GM12878 (cell line): ENCODE measurements around the gene PDE12. TPM values are rescaled to one million over a fixed set of nuclear protein-coding genes. Genes with fewer than 3 reads are reported as not detected.

ENCODE experiments used
- ATAC-seq: fragments of 200-7000 bp; cut with Tn5 transposase; 3 replicates; pipeline ENCODE4 v1.9.1; 2020; ENCODE audit warnings: mild to moderate bottlenecking, moderate library complexity
- BruUV-seq: library from RNA; stranded (reverse); fragments of 400-500 nt; replicated peaks from 2 replicates; lab custom pipeline; 2021; lab: Mats Ljungman, UMichigan
- CTCF ChIA-PET: fragments of 300-600 bp; sonication (Branson Sonifier 250); formaldehyde crosslinking; extraction: SDS; loops from one replicate; lab custom pipeline; 2021; ENCODE audit warnings: inconsistent platforms; lab: Yijun Ruan, JAX
- POLR2A ChIA-PET: fragments of 350-600 bp; formaldehyde crosslinking; extraction: SDS; loops from one replicate; lab custom pipeline; 2021; ENCODE audit warnings: inconsistent platforms; lab: Charles Lee
- RAD21 ChIA-PET: fragments of 300-600 bp; sonication (Branson Sonifier 250); formaldehyde crosslinking; loops from one replicate; lab custom pipeline; 2023; ENCODE audit warnings: antibody characterized with exemption; ENCODE audit not compliant: unreplicated experiment; lab: Charles Lee
- SMC1A ChIA-PET: fragments of 300-600 bp; sonication (Branson Sonifier 250); formaldehyde crosslinking; loops from one replicate; lab custom pipeline; 2023; ENCODE audit not compliant: unreplicated experiment, uncharacterized antibody; lab: Charles Lee
- DNase-seq: peaks from one replicate; pipeline ENCODE4 v3.0.0-alpha.2; 2011; ENCODE audit warnings: low read depth, low spot score
- FAIRE-seq: peaks from 3 replicates; lab custom pipeline; 2011; peaks lifted over from hg19 to GRCh38; lab: Jason Lieb, UNC
- H2AFZ ChIP-seq: 2 replicates; pipeline ENCODE4 v1.6.0; 2011; ENCODE audit warnings: low read depth, low read length, control low read depth; ENCODE audit not compliant: control insufficient read depth
- H3K27ac ChIP-seq: 2 replicates; pipeline ENCODE4 v1.5.1; 2011; ENCODE audit warnings: control low read depth; ENCODE audit not compliant: control insufficient read depth, insufficient read depth
- H3K27me3 ChIP-seq, 2 experiments: replicated peaks in 1 of 2; 2 replicates each; pipeline versions ENCODE4 v1.6.0 to v1.6.1; 2011; ENCODE audit warnings: low read length in 1 of 2; ENCODE audit not compliant: control insufficient read depth in 2 of 2, insufficient read depth in 2 of 2
- H3K36me3 ChIP-seq, 2 experiments: 2 replicates each; pipeline ENCODE4 v1.5.1; 2011; ENCODE audit warnings: low read length in 1 of 2; ENCODE audit not compliant: control insufficient read depth in 2 of 2, insufficient read depth in 2 of 2
- H3K4me1 ChIP-seq: 2 replicates; pipeline ENCODE4 v1.6.1; 2011; ENCODE audit warnings: mild to moderate bottlenecking, low read length, moderate library complexity, mixed read lengths; ENCODE audit not compliant: control insufficient read depth, insufficient read depth
- H3K4me2 ChIP-seq: 2 replicates; pipeline ENCODE4 v1.6.0; 2011; ENCODE audit warnings: control low read depth; ENCODE audit not compliant: control insufficient read depth, insufficient read depth
- H3K4me3 ChIP-seq: fragments of 200-600 bp; sonication (generic); 2 replicates; pipeline ENCODE4 v1.5.1; 2016
- H3K79me2 ChIP-seq: 2 replicates; pipeline ENCODE4 v1.6.0; 2011; ENCODE audit warnings: low read length; ENCODE audit not compliant: control insufficient read depth, insufficient read depth
- H3K9ac ChIP-seq: 2 replicates; pipeline ENCODE4 v1.8.0; 2011; ENCODE audit warnings: low read length, control low read depth, mixed read lengths; ENCODE audit not compliant: control insufficient read depth, insufficient read depth
- H3K9me3 ChIP-seq: replicated peaks from 3 replicates; pipeline ENCODE4 v1.5.1; 2011; ENCODE audit warnings: mild to moderate bottlenecking, low read length; ENCODE audit not compliant: control insufficient read depth, insufficient read depth
- H4K20me1 ChIP-seq: 2 replicates; pipeline ENCODE4 v1.6.0; 2011; ENCODE audit not compliant: control insufficient read depth, insufficient read depth
- ATF3 ChIP-seq: IDR thresholded peaks from 2 replicates; pipeline ENCODE4 v1.6.1; 2011; ENCODE audit warnings: low read depth, mild to moderate bottlenecking, low read length, moderate library complexity, borderline replicate concordance; ENCODE audit errors: extremely low read depth
- BACH1 ChIP-seq: fragments of 450-650 bp; IDR thresholded peaks from 2 replicates; pipeline ENCODE4 v1.6.1; 2017; ENCODE audit warnings: mild to moderate bottlenecking, borderline replicate concordance
- CTCF ChIP-seq, 3 experiments: IDR thresholded peaks in 2 of 3; conservative IDR thresholded peaks in 1 of 3; 2 replicates each; pipeline ENCODE4 v1.5.1; 2011; ENCODE audit warnings: low read depth in 3 of 3, low read length in 3 of 3, mild to moderate bottlenecking in 3 of 3, control low read depth in 2 of 3, moderate library complexity in 2 of 3, inconsistent platforms in 1 of 3, mixed read lengths in 1 of 3; ENCODE audit not compliant: control insufficient read depth in 2 of 3, insufficient read depth in 1 of 3; ENCODE audit errors: extremely low read depth in 1 of 3
- E4F1 ChIP-seq: fragments of 450-650 bp; IDR thresholded peaks from 2 replicates; pipeline ENCODE4 v1.6.1; 2018; ENCODE audit warnings: borderline replicate concordance, mild to moderate bottlenecking; ENCODE audit not compliant: partially characterized antibody
- IKZF2 ChIP-seq, 2 experiments: fragments of 450-650 bp; IDR thresholded peaks; 2 replicates each; pipeline ENCODE4 v1.6.1; 2017; ENCODE audit warnings: mild to moderate bottlenecking in 2 of 2, moderate library complexity in 2 of 2
- KLF5 ChIP-seq: fragments of 450-650 bp; IDR thresholded peaks from 2 replicates; pipeline ENCODE4 v1.6.1; 2014; ENCODE audit warnings: mild to moderate bottlenecking; ENCODE audit not compliant: partially characterized antibody
- NBN ChIP-seq: fragments of 450-650 bp; IDR thresholded peaks from 2 replicates; pipeline ENCODE4 v1.6.1; 2016
- PKNOX1 ChIP-seq: fragments of 450-650 bp; IDR thresholded peaks from 2 replicates; pipeline ENCODE4 v1.6.1; 2016; ENCODE audit warnings: mild to moderate bottlenecking
- POLR2AphosphoS5 ChIP-seq: IDR thresholded peaks from 2 replicates; pipeline ENCODE4 v1.6.1; 2011; ENCODE audit warnings: mild to moderate bottlenecking, low read length, inconsistent platforms
- SMC3 ChIP-seq: IDR thresholded peaks from 2 replicates; pipeline ENCODE4 v1.6.1; 2011; ENCODE audit warnings: low read length, improper control_type of control experiment, borderline replicate concordance
- TCF7 ChIP-seq: IDR thresholded peaks from 2 replicates; pipeline ENCODE4 v1.6.1; 2014; ENCODE audit warnings: antibody characterized with exemption, borderline replicate concordance
- WGBS: methylation state at CpG from one replicate; pipeline ENCODE4 v1.1.6; 2016; ENCODE audit warnings: low lambda C conversion rate; ENCODE audit not compliant: insufficient replicate concordance, insufficient coverage; ENCODE audit errors: missing lambda C conversion rate; 5-methylcytosine and 5-hydroxymethylcytosine counted together
- in situ Hi-C: fragments of 300-500 bp; cut with MboI; formaldehyde crosslinking; loops from 9 replicates; pipeline ENCODE4 v1.14.3; 2018; ENCODE audit warnings: mixed read lengths
- intact Hi-C: fragments of 100-400 bp; cut with micrococcal nuclease; formaldehyde crosslinking; loops from one replicate; pipeline ENCODE4 v1.14.2; 2022; ENCODE audit not compliant: unreplicated experiment
- polyA plus RNA-seq, 11 experiments: library from polyadenylated mRNA; depleted of rRNA in 4 of 11; unstranded in 6 of 11; stranded (reverse) in 5 of 11; fragments of >200 nt; fragmentation: Nextera tagmentation in 4 of 11; fragmentation: Illumina TruSeq in 1 of 11; extraction: Ambion mirVana in 4 of 11; extraction: Trizol in 1 of 11; gene quantifications; 1 replicate in 1 of 11; 2 replicates in 10 of 11; pipeline versions ENCODE4 v1.2.1 to v1.2.3, GENCODE V29; 2011 to 2016; ENCODE audit warnings: inconsistent platforms in 2 of 11, missing spikeins in 2 of 11, low read depth in 1 of 11
- total RNA-seq, 4 experiments: library from RNA; depleted of rRNA in 3 of 4; stranded (reverse); fragments of >200 nt in 3 of 4; fragmentation: Illumina TruSeq in 1 of 4; extraction: Trizol in 1 of 4; gene quantifications; 2 replicates each; pipeline versions ENCODE4 v1.2.1 to v1.2.3, GENCODE V29; 2013 to 2021

Gene PDE12
- total and polyA plus RNA-seq, 10 of the 15 experiments (the other 5 are each of a cell fraction or from before 2014, with no cell fraction given) = 3.0 to 26.1 (median 17.4) TPM

GRCh38 chr3:57570878-57571277, 14.8 kb downstream of the PDE12 start (continued):
- TF ChIP-seq PKNOX1 = no peak
- TF ChIP-seq POLR2AphosphoS5 = no peak
- TF ChIP-seq NBN = no peak
- TF ChIP-seq IKZF2 (IDR thresholded peaks at IDR 0.05) = no peak
- no peak for TF ChIP-seq KLF5
- TF ChIP-seq BACH1 = no peak
- TF ChIP-seq SMC3 = no peak
- no peak for TF ChIP-seq ATF3

- H3K4me1 ChIP-seq = no peaks in the 10 kb centered on the region
- H3K4me2 ChIP-seq = no peak overlapping the region
- H3K79me2 ChIP-seq = no peaks in the 10 kb centered on the region; the same call in 1 of the 2 replicates
Observed at GRCh38 chr3:57572096-57572495, 16.0 kb downstream of the PDE12 start.

More at GRCh38 chr3:57572096-57572495, 16.0 kb downstream of the PDE12 start:
- intact Hi-C loops (no loop called here), in situ Hi-C loops (no loop called here)
- H3K9ac ChIP-seq = no peak overlapping the region
- FAIRE-seq (no peak), ATAC-seq (no peak), DNase-seq (no peak)
- ChIA-PET POLR2A (interaction anchor here (0.6 kb wide), 1 partner anchor 32 kb away, joined by 3 read pairs; no protein-coding TSS in a partner anchor), CTCF (no interaction called here), RAD21 (no interaction called here), SMC1A (interaction anchor here (1.0 to 1.2 kb wide), 2 partner anchors 9 to 21 kb away, joined by 3 to 5 read pairs; no protein-coding TSS in a partner anchor)
- WGBS = 65% methylated on average over 3 of the region's 3 CpGs
- no TSS peak for BruUV-seq
- H2AFZ ChIP-seq = no peak overlapping the region
- no peak for TF ChIP-seq E4F1
- TF ChIP-seq TCF7 = no peak
- no peak for TF ChIP-seq CTCF (IDR thresholded peaks at IDR 0.05 in 2 of 3, conservative IDR thresholded peaks at IDR 0.05 in 1 of 3; ENCODE audit: control insufficient read depth in 2 of 3, extremely low read depth in 1 of 3, insufficient read depth in 1 of 3, low read depth in 3 of 3, low read length in 3 of 3)
- peaks cover 3 to 23% of the 10 kb centered on the region in 2 experiments; a peak in 2 of 4 replicates for H3K36me3 ChIP-seq
- no peaks in the 10 kb centered on the region; the same call in 1 of the 2 replicates for H4K20me1 ChIP-seq
- no peaks in the 10 kb centered on the region for H3K9me3 ChIP-seq
- no peaks in the 10 kb centered on the region for H3K27me3 ChIP-seq
- no peak overlapping the region for H3K4me3 ChIP-seq
- no peak overlapping the region for H3K27ac ChIP-seq
